Endothelial cell of umbilical vein (primary cell): ENCODE results near the gene PMVK. TPM values are rescaled to one million over a fixed set of nuclear protein-coding genes. Genes with fewer than 3 reads are reported as not detected.

Experiments
- BruUV-seq: library from RNA; stranded (reverse); fragments of 400-500 nt; replicated peaks from 2 replicates; lab custom pipeline; 2021; lab: Mats Ljungman, UMichigan
- CTCF ChIA-PET: fragments of 300-600, 350-600 bp; sonication (Branson Sonifier 250); formaldehyde crosslinking; loops from one replicate; lab custom pipeline; 2021; ENCODE audit warnings: antibody characterized with exemption, inconsistent platforms; lab: Charles Lee
- POLR2A ChIA-PET: fragments of 300-600, 350-600 bp; sonication (Branson Sonifier 250); formaldehyde crosslinking; loops from one replicate; lab custom pipeline; 2021; ENCODE audit warnings: antibody characterized with exemption, inconsistent platforms; lab: Charles Lee
- DNase-seq: peaks from one replicate; pipeline ENCODE4 v3.0.0-alpha.2; 2011; ENCODE audit warnings: low read depth, low spot score
- FAIRE-seq: peaks from 2 replicates; lab custom pipeline; 2011; peaks lifted over from hg19 to GRCh38; lab: Jason Lieb, UNC
- H2AFZ ChIP-seq: 2 replicates; pipeline ENCODE4 v1.6.0; 2012; ENCODE audit warnings: low read depth, low read length, control low read depth, inconsistent platforms
- H3K27ac ChIP-seq: 2 replicates; pipeline ENCODE4 v1.5.1; 2011; ENCODE audit warnings: low read depth, mild to moderate bottlenecking, control low read depth, low read length, moderate library complexity; ENCODE audit not compliant: insufficient read depth
- H3K27me3 ChIP-seq, 2 experiments: 2 replicates each; pipeline versions ENCODE4 v1.6.0 to v1.6.1; 2011; ENCODE audit warnings: low read length in 2 of 2, mixed read lengths in 1 of 2; ENCODE audit not compliant: control insufficient read depth in 2 of 2, insufficient read depth in 2 of 2
- H3K36me3 ChIP-seq, 2 experiments: 2 replicates in 1 of 2; 3 replicates in 1 of 2; pipeline ENCODE4 v1.5.1; 2011; ENCODE audit warnings: low read length in 2 of 2, mild to moderate bottlenecking in 1 of 2, moderate library complexity in 1 of 2; ENCODE audit not compliant: control insufficient read depth in 2 of 2, insufficient read depth in 2 of 2; ENCODE audit errors: extremely low read depth in 1 of 2
- H3K4me1 ChIP-seq: 3 replicates; pipeline ENCODE4 v1.5.1; 2011; ENCODE audit warnings: mild to moderate bottlenecking, low read length; ENCODE audit not compliant: control insufficient read depth, insufficient read depth; ENCODE audit errors: extremely low read depth
- H3K4me2 ChIP-seq: 2 replicates; pipeline ENCODE4 v1.6.1; 2011; ENCODE audit warnings: low read length, control low read depth, mixed read lengths; ENCODE audit not compliant: insufficient read depth
- H3K4me3 ChIP-seq, 3 experiments: fragments of 200-600 bp in 1 of 3; sonication (generic), shearing (Covaris generic) in 1 of 3; replicated peaks in 1 of 3; 2 replicates each; pipeline ENCODE4 v1.5.1; 2011 to 2016; ENCODE audit warnings: control low read depth in 3 of 3, low read length in 3 of 3, mild to moderate bottlenecking in 2 of 3, inconsistent platforms in 1 of 3, low read depth in 1 of 3, moderate library complexity in 1 of 3; ENCODE audit not compliant: insufficient read depth in 1 of 3
- H3K79me2 ChIP-seq: 2 replicates; pipeline ENCODE4 v1.6.0; 2012; ENCODE audit warnings: low read length, inconsistent platforms; ENCODE audit not compliant: control insufficient read depth, insufficient read depth
- H3K9ac ChIP-seq: replicated peaks from 2 replicates; pipeline ENCODE3; 2011; ENCODE audit warnings: low read length, control low read depth; ENCODE audit not compliant: insufficient read depth; ENCODE audit errors: extremely low read depth
- H3K9me1 ChIP-seq: replicated peaks from 3 replicates; pipeline ENCODE4 v1.6.0; 2011; ENCODE audit warnings: mild to moderate bottlenecking, low read length; ENCODE audit not compliant: control insufficient read depth, insufficient read depth; ENCODE audit errors: extremely low read depth
- H3K9me3 ChIP-seq: replicated peaks from 2 replicates; pipeline ENCODE4 v1.5.1; 2012; ENCODE audit warnings: low read length, inconsistent platforms; ENCODE audit not compliant: control insufficient read depth, insufficient read depth
- H4K20me1 ChIP-seq: replicated peaks from 2 replicates; pipeline ENCODE3; 2011; ENCODE audit warnings: mild to moderate bottlenecking, low read length; ENCODE audit not compliant: control insufficient read depth, insufficient read depth; ENCODE audit errors: extremely low read depth
- CTCF ChIP-seq, 2 donors: IDR thresholded peaks; 1 replicate in 1 of 2; 2 replicates in 1 of 2; pipeline ENCODE4 v1.5.1; 2011; ENCODE audit warnings: low read length in 2 of 2, mild to moderate bottlenecking in 2 of 2, moderate library complexity in 2 of 2, control low read depth in 1 of 2, inconsistent platforms in 1 of 2, low read depth in 1 of 2; ENCODE audit not compliant: insufficient read depth in 1 of 2; ENCODE audit errors: extremely low read depth in 1 of 2
- EZH2 ChIP-seq: IDR thresholded peaks from 2 replicates; pipeline ENCODE4 v1.6.1; 2012; ENCODE audit warnings: borderline replicate concordance, low read depth, mild to moderate bottlenecking, moderate library complexity, low read length, inconsistent platforms; ENCODE audit not compliant: severe bottlenecking
- FOS ChIP-seq: IDR thresholded peaks from 2 replicates; pipeline ENCODE4 v1.6.1; 2011; ENCODE audit warnings: mild to moderate bottlenecking, low read length, moderate library complexity, borderline replicate concordance; ENCODE audit not compliant: insufficient read depth
- GATA2 ChIP-seq: IDR thresholded peaks from 2 replicates; pipeline ENCODE4 v1.7.0; 2011; ENCODE audit warnings: low read depth, mild to moderate bottlenecking, moderate library complexity, mixed read lengths, low read length; ENCODE audit not compliant: insufficient read length, insufficient read depth
- MYC ChIP-seq: IDR thresholded peaks from one replicate; pipeline ENCODE4 v1.6.1; 2011; ENCODE audit warnings: mild to moderate bottlenecking, low read depth, low read length
- dilution Hi-C: fragments of 300-500 bp; cut with MboI; formaldehyde crosslinking; loops from one replicate; pipeline ENCODE4 v1.15.0; 2019; ENCODE audit warnings: low sequenced_read_pairs; ENCODE audit not compliant: extremely low pct_ligation_motif_present
- intact Hi-C: fragments of 100-400 bp; cut with micrococcal nuclease; formaldehyde crosslinking; loops from one replicate; pipeline ENCODE4 v1.10.0; 2022
- polyA plus RNA-seq, 4 experiments: library from polyadenylated mRNA; depleted of rRNA in 3 of 4; stranded (reverse) in 3 of 4; unstranded in 1 of 4; fragments of >200 nt; gene quantifications; 2 replicates each; pipeline versions ENCODE4 v1.2.1 to v1.2.3, GENCODE V29; 2011 to 2012; ENCODE audit warnings: missing spikeins in 1 of 4
- total RNA-seq: library from RNA; stranded (reverse); gene quantifications from 2 replicates; pipeline ENCODE4 v1.2.3, GENCODE V29; 2021

Gene PMVK
- total and polyA plus RNA-seq, 2 donors (not counting 3 experiments of a cell fraction or from before 2014, with no cell fraction given): 22.6 to 32.7 TPM

GRCh38 chr1:154953611-154954038 is 17.1 kb upstream of the PMVK start:
- TF ChIP-seq EZH2 (no peak), CTCF (IDR thresholded peaks at IDR 0.05; ENCODE audit: extremely low read depth in 1 of 2, insufficient read depth in 1 of 2, low read depth in 1 of 2, low read length in 2 of 2) (no peak)
- Histone ChIP-seq H3K4me3 (no peak overlapping the region), H3K27ac (no peak overlapping the region), H3K27me3 (no peaks in the 10 kb centered on the region), H2AFZ (no peak overlapping the region), H4K20me1 (no peaks in the 10 kb centered on the region), H3K9ac (no peak overlapping the region), H3K4me2 (no peak overlapping the region), H3K36me3 (peaks cover 0 to 13% of the 10 kb centered on the region in 2 experiments), H3K4me1 (peaks cover 19% of the 10 kb centered on the region), H3K79me2 (no peaks in the 10 kb centered on the region), H3K9me3 (no peaks in the 10 kb centered on the region), H3K9me1 (no peaks in the 10 kb centered on the region)
- intact Hi-C loops (loop anchor here (2.0 kb wide), 2 partner anchors 17 to 19 kb away; partner anchors contain the start of gene PMVK), dilution Hi-C loops (no loop called here)
- DNase-seq: no peak
- CTCF ChIA-PET: interaction anchor here (0.9 to 2.4 kb wide), 3 partner anchors 9 to 131 kb away, joined by 3 to 10 read pairs (median 6); no protein-coding TSS in a partner anchor
- POLR2A ChIA-PET: no interaction called here
- no TSS peak for BruUV-seq
- no peak for FAIRE-seq

- Histone ChIP-seq H3K4me3 (no peak overlapping the region), H3K27ac (no peak overlapping the region), H4K20me1 (no peaks in the 10 kb centered on the region), H3K36me3 (peaks cover 0 to 19% of the 10 kb centered on the region in 2 experiments), H3K9me3 (no peaks in the 10 kb centered on the region), H3K9ac (no peak overlapping the region), H3K4me1 (peaks cover 19% of the 10 kb centered on the region), H3K9me1 (no peaks in the 10 kb centered on the region), H2AFZ (no peak overlapping the region), H3K4me2 (no peak overlapping the region), H3K27me3 (no peaks in the 10 kb centered on the region), H3K79me2 (no peaks in the 10 kb centered on the region)
- dilution Hi-C loops: no loop called here
- no peak for TF ChIP-seq FOS
- no peak for TF ChIP-seq GATA2
- TF ChIP-seq CTCF (IDR thresholded peaks at IDR 0.05; ENCODE audit: extremely low read depth in 1 of 2, insufficient read depth in 1 of 2, low read depth in 1 of 2, low read length in 2 of 2): no peak
- no peak for TF ChIP-seq EZH2
- TF ChIP-seq MYC: no peak
- intact Hi-C loops: no loop called here
- FAIRE-seq: no peak
- DNase-seq: no peak
- ChIA-PET CTCF (interaction anchor here (0.9 to 2.4 kb wide), 3 partner anchors 9 to 132 kb away, joined by 3 to 10 read pairs (median 4); no protein-coding TSS in a partner anchor), POLR2A (no interaction called here)
- no TSS peak for BruUV-seq
Measured at GRCh38 chr1:154952664-154953063, 16.1 kb upstream of the PMVK start.
